HCT116 (cell line): ENCODE data around the gene KAZN. TPM values are rescaled to one million over a fixed set of nuclear protein-coding genes. Genes with fewer than 3 reads are reported as not detected.

Source experiments
- ATAC-seq: fragments of 200-7000 bp; cut with Tn5 transposase; 2 replicates; pipeline ENCODE4 v1.9.1; 2020; ENCODE audit warnings: mild to moderate bottlenecking, moderate library complexity
- BruUV-seq: library from RNA; stranded (reverse); fragments of 400-500 nt; replicated peaks from 2 replicates; lab custom pipeline; 2021; lab: Mats Ljungman, UMichigan
- CTCF ChIA-PET: fragments of 300-600 bp; sonication (Branson Sonifier 250); formaldehyde crosslinking; loops from one replicate; lab custom pipeline; 2021; ENCODE audit warnings: antibody characterized with exemption; lab: Charles Lee
- POLR2A ChIA-PET: fragments of 300-600, 350-600 bp; sonication (Branson Sonifier 250); formaldehyde crosslinking; loops from one replicate; lab custom pipeline; 2021; ENCODE audit warnings: antibody characterized with exemption; lab: Charles Lee
- RAD21 ChIA-PET, 2 experiments: fragments of 300-600 bp; sonication (Branson Sonifier 250); formaldehyde crosslinking; loops; one replicate each; lab custom pipeline; 2023; ENCODE audit warnings: low total read pairs in 2 of 2; ENCODE audit not compliant: uncharacterized antibody in 2 of 2, unreplicated experiment in 2 of 2, low non-redundant PET in 1 of 2; lab: Charles Lee
- DNase-seq: peaks from one replicate; pipeline ENCODE4 v3.0.0-alpha.2; 2010; ENCODE audit warnings: low read depth, low spot score
- H2AFZ ChIP-seq: fragments of 200-600 bp; shearing (Covaris generic), sonication (generic); 2 replicates; pipeline ENCODE4 v1.6.1; 2017; ENCODE audit warnings: low read depth, mixed run types, mixed read lengths, antibody characterized with exemption, low read length; ENCODE audit not compliant: poor library complexity, severe bottlenecking
- H3K27ac ChIP-seq: 2 replicates; pipeline ENCODE4 v1.5.1; 2012; ENCODE audit warnings: low read depth, low read length
- H3K27me3 ChIP-seq: fragments of 200-600 bp; sonication (generic); 2 replicates; pipeline ENCODE4 v1.6.1; 2016; ENCODE audit warnings: mixed run types, low read length, mixed read lengths; ENCODE audit not compliant: insufficient read depth
- H3K36me3 ChIP-seq, 2 experiments: fragments of 200-500 bp in 1 of 2; fragments of 200-600 bp in 1 of 2; sonication (Bioruptor generic) in 1 of 2; sonication (generic) in 1 of 2; 2 replicates each; pipeline versions ENCODE4 v1.5.1 to v1.6.1; 2014 to 2016; ENCODE audit warnings: low read length in 2 of 2, inconsistent platforms in 1 of 2, mixed read lengths in 1 of 2, mixed run types in 1 of 2; ENCODE audit not compliant: insufficient read depth in 2 of 2, control insufficient read depth in 1 of 2
- H3K4me1 ChIP-seq, 2 experiments: fragments of 200-600 bp in 1 of 2; sonication (generic) in 1 of 2; 2 replicates each; pipeline versions ENCODE4 v1.5.1 to v1.6.1; 2012 to 2017; ENCODE audit warnings: low read length in 2 of 2, inconsistent platforms in 1 of 2, mild to moderate bottlenecking in 1 of 2, mixed read lengths in 1 of 2, mixed run types in 1 of 2, moderate library complexity in 1 of 2; ENCODE audit not compliant: insufficient read depth in 2 of 2, control insufficient read depth in 1 of 2
- H3K4me2 ChIP-seq: fragments of 200-600 bp; sonication (generic); 2 replicates; pipeline ENCODE4 v1.6.1; 2017; ENCODE audit warnings: mixed run types, low read length, mixed read lengths
- H3K4me3 ChIP-seq, 2 experiments: fragments of 200-600 bp in 1 of 2; sonication (generic) in 1 of 2; replicated peaks in 1 of 2; 2 replicates each; pipeline ENCODE4 v1.5.1; 2011 to 2016; ENCODE audit warnings: low read length in 2 of 2, control low read depth in 1 of 2, low read depth in 1 of 2, mild to moderate bottlenecking in 1 of 2, mixed read lengths in 1 of 2, mixed run types in 1 of 2
- H3K79me2 ChIP-seq: fragments of 200-600 bp; sonication (generic); 2 replicates; pipeline ENCODE4 v1.6.1; 2017; ENCODE audit warnings: mild to moderate bottlenecking, mixed run types, low read length, moderate library complexity, mixed read lengths; ENCODE audit not compliant: insufficient read depth
- H3K9ac ChIP-seq: fragments of 200-600 bp; sonication (generic); 2 replicates; pipeline ENCODE4 v1.6.1; 2016; ENCODE audit warnings: low read length, mixed read lengths
- H3K9me2 ChIP-seq: fragments of 200-600 bp; sonication (generic), shearing (Covaris generic); 2 replicates; pipeline ENCODE4 v1.6.1; 2017; ENCODE audit warnings: mixed run types, mild to moderate bottlenecking, moderate library complexity; ENCODE audit not compliant: insufficient read depth
- H3K9me3 ChIP-seq, 2 experiments: fragments of 200-500 bp in 1 of 2; fragments of 200-600 bp in 1 of 2; sonication (Bioruptor generic) in 1 of 2; sonication (generic) in 1 of 2; 2 replicates each; pipeline ENCODE4 v1.6.1; 2014 to 2017; ENCODE audit warnings: low read length in 2 of 2, mixed read lengths in 2 of 2, inconsistent platforms in 1 of 2, low read depth in 1 of 2, mild to moderate bottlenecking in 1 of 2, mixed run types in 1 of 2, moderate library complexity in 1 of 2; ENCODE audit not compliant: control insufficient read depth in 1 of 2, insufficient read depth in 1 of 2
- H4K20me1 ChIP-seq: fragments of 200-600 bp; sonication (generic), shearing (Covaris generic); 2 replicates; pipeline ENCODE4 v1.6.1; 2017; ENCODE audit warnings: mixed run types, mild to moderate bottlenecking, moderate library complexity; ENCODE audit not compliant: insufficient read depth
- CEBPB ChIP-seq: IDR thresholded peaks from 2 replicates; pipeline ENCODE4 v1.6.1; 2012; ENCODE audit warnings: low read depth
- EGR1 ChIP-seq: IDR thresholded peaks from 2 replicates; pipeline ENCODE4 v1.6.1; 2012; ENCODE audit warnings: low read depth
- ELF1 ChIP-seq: IDR thresholded peaks from 2 replicates; pipeline ENCODE4 v1.6.1; 2012; ENCODE audit warnings: low read depth, borderline replicate concordance
- EZH2 ChIP-seq: fragments of 200-600 bp; sonication (generic); IDR thresholded peaks from 2 replicates; pipeline ENCODE4 v1.6.1; 2017; ENCODE audit warnings: antibody characterized with exemption, mixed run types
- FOSL1 ChIP-seq: IDR thresholded peaks from 2 replicates; pipeline ENCODE4 v1.6.1; 2012; ENCODE audit warnings: low read depth
- JUND ChIP-seq: IDR thresholded peaks from 2 replicates; pipeline ENCODE4 v1.6.1; 2012
- POLR2AphosphoS5 ChIP-seq: IDR thresholded peaks from 2 replicates; pipeline ENCODE4 v1.6.1; 2011; ENCODE audit warnings: mild to moderate bottlenecking, low read depth, low read length, moderate library complexity
- RAD21 ChIP-seq: IDR thresholded peaks from 2 replicates; pipeline ENCODE4 v1.6.1; 2012; ENCODE audit warnings: low read depth, mild to moderate bottlenecking
- SIN3A ChIP-seq: IDR thresholded peaks from 2 replicates; pipeline ENCODE4 v1.6.1; 2012; ENCODE audit warnings: low read depth
- SP1 ChIP-seq: IDR thresholded peaks from 2 replicates; pipeline ENCODE4 v1.6.1; 2012; ENCODE audit warnings: low read depth
- ZFX ChIP-seq: fragments of 450-650 bp; IDR thresholded peaks from 2 replicates; pipeline ENCODE4 v1.6.1; 2017
- ZNF274 ChIP-seq: fragments of 200-500 bp; sonication (Bioruptor generic); IDR thresholded peaks from 2 replicates; pipeline ENCODE4 v1.6.1; 2014; ENCODE audit warnings: mild to moderate bottlenecking, low read depth, low read length, inconsistent platforms
- intact Hi-C: fragments of 100-400 bp; cut with micrococcal nuclease; formaldehyde crosslinking; loops from 2 replicates; pipeline ENCODE4 v1.10.0; 2022
- total RNA-seq: library from RNA; stranded (reverse); gene quantifications from one replicate; pipeline ENCODE4 v1.2.1, GENCODE V29; 2021; ENCODE audit not compliant: unreplicated experiment
- TF ChIP-seq, protein P1 (sequence below): IDR thresholded peaks from 2 replicates; pipeline ENCODE4 v1.6.1; 2012; ENCODE audit warnings: low read depth
- TF ChIP-seq, protein P2 (sequence below): IDR thresholded peaks from 2 replicates; pipeline ENCODE4 v1.6.1; 2011; ENCODE audit warnings: mild to moderate bottlenecking, low read length, moderate library complexity; ENCODE audit not compliant: insufficient replicate concordance; ENCODE audit errors: extremely low read depth

The KAZN gene
- total RNA-seq, 1 experiment from 2014 or later: 13.4 TPM

DNA sequence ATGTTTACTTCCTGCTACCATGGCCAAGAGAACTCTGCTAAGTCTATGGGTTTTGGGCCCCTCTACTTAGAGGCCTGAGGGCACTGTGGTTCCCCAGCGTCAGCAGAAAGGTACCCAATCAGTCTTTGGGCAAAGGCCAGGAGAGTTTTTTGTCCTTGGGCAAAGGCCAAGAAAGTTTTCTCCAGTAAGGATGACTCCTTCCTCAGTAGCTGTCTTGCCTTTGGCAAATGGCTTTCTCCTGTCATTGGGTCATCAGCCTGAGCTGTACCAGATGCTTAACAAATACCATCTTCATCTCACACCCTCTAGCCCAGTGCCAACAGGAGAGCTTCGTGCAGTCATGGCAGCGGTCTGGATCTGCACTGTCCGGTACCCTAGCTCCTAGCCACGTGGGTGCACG, 355.7 kb downstream of the KAZN start:
- H3K9me3 ChIP-seq: peaks cover 0 to 3% of the 10 kb centered on the region in 2 experiments; a peak in 1 of 4 replicates
- no peaks in the 10 kb centered on the region for H3K36me3 ChIP-seq
- no peak for ATAC-seq
- H3K27me3 ChIP-seq: no peaks in the 10 kb centered on the region
- DNase-seq: no peak
- ChIA-PET RAD21 (no interaction called here), POLR2A (no interaction called here), CTCF (no interaction called here)
- no peak overlapping the region for H3K4me2 ChIP-seq
- H3K4me1 ChIP-seq: peaks cover 4 to 10% of the 10 kb centered on the region in 2 experiments; a peak in 2 of 4 replicates
- no peak overlapping the region for H3K4me3 ChIP-seq
- TF ChIP-seq, protein P1, sequence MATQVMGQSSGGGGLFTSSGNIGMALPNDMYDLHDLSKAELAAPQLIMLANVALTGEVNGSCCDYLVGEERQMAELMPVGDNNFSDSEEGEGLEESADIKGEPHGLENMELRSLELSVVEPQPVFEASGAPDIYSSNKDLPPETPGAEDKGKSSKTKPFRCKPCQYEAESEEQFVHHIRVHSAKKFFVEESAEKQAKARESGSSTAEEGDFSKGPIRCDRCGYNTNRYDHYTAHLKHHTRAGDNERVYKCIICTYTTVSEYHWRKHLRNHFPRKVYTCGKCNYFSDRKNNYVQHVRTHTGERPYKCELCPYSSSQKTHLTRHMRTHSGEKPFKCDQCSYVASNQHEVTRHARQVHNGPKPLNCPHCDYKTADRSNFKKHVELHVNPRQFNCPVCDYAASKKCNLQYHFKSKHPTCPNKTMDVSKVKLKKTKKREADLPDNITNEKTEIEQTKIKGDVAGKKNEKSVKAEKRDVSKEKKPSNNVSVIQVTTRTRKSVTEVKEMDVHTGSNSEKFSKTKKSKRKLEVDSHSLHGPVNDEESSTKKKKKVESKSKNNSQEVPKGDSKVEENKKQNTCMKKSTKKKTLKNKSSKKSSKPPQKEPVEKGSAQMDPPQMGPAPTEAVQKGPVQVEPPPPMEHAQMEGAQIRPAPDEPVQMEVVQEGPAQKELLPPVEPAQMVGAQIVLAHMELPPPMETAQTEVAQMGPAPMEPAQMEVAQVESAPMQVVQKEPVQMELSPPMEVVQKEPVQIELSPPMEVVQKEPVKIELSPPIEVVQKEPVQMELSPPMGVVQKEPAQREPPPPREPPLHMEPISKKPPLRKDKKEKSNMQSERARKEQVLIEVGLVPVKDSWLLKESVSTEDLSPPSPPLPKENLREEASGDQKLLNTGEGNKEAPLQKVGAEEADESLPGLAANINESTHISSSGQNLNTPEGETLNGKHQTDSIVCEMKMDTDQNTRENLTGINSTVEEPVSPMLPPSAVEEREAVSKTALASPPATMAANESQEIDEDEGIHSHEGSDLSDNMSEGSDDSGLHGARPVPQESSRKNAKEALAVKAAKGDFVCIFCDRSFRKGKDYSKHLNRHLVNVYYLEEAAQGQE: no peak
- TF ChIP-seq SP1: no peak
- TF ChIP-seq JUND: no peak
- TF ChIP-seq, protein P2, sequence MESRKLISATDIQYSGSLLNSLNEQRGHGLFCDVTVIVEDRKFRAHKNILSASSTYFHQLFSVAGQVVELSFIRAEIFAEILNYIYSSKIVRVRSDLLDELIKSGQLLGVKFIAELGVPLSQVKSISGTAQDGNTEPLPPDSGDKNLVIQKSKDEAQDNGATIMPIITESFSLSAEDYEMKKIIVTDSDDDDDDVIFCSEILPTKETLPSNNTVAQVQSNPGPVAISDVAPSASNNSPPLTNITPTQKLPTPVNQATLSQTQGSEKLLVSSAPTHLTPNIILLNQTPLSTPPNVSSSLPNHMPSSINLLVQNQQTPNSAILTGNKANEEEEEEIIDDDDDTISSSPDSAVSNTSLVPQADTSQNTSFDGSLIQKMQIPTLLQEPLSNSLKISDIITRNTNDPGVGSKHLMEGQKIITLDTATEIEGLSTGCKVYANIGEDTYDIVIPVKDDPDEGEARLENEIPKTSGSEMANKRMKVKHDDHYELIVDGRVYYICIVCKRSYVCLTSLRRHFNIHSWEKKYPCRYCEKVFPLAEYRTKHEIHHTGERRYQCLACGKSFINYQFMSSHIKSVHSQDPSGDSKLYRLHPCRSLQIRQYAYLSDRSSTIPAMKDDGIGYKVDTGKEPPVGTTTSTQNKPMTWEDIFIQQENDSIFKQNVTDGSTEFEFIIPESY: no peak
- no peak for TF ChIP-seq RAD21
- TF ChIP-seq ZFX: no peak
- TF ChIP-seq FOSL1: no peak
- no peak for TF ChIP-seq CEBPB
- TF ChIP-seq SIN3A: no peak
- no peak for TF ChIP-seq EZH2
- TF ChIP-seq POLR2AphosphoS5: no peak
- no peak for TF ChIP-seq EGR1
- TF ChIP-seq ZNF274: no peak
- no peak for TF ChIP-seq ELF1
- intact Hi-C loops: no loop called here
- no peaks in the 10 kb centered on the region for H3K9me2 ChIP-seq
- no peaks in the 10 kb centered on the region for H4K20me1 ChIP-seq
- H3K9ac ChIP-seq: no peak overlapping the region
- BruUV-seq: no TSS peak
- H2AFZ ChIP-seq: no peak overlapping the region
- no peak overlapping the region for H3K27ac ChIP-seq
- 0 out of 2 replicates have a peak, but pooled peaks cover 4% of the 10 kb centered on the region for H3K79me2 ChIP-seq
